GM21360 (cell line): ENCODE results near the gene PARD3.

Experiments used
- ATAC-seq: cut with Tn5 transposase; IDR thresholded peaks from one replicate; pipeline ENCODE4 v1.9.1; 2021; ENCODE audit warnings: mild to moderate bottlenecking, moderate library complexity; ENCODE audit not compliant: unreplicated experiment

PARD3 gene

DNA sequence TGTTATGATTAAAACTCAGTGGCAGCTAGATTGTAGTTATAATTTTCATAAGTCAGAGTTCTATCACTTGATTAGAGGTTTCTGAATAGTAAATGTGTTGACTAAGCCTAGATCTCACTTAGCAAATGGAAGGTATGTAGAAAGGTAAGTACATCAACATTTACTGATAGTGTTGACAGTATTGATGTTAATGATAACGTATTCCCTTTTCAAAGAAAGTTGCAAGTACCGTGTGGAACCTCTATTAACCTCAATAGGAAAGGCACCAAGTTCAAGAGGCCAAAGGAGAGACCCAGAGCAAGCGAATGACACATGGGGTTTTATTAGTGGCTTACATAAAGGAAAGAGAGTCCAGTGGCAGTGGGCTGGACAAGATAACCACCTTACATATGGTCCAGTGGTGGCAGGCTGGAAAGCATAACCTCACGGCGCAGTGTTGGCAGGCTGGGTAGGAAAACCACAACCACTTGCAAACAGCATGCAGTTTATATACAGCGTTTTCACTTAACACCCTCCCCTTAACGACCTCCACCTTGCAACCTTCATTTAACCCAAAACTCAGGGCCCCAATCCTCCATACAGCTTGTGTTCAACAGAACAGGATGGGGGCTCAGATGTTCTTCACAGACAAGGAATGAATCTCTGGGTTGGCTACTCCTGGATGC lies 611.0 kb downstream of the PARD3 start:
- ATAC-seq: no peak

- ATAC-seq: no peak
These were observed 614.7 kb downstream of the PARD3 start for GRCh38 chr10:34200355-34200901.

DNA sequence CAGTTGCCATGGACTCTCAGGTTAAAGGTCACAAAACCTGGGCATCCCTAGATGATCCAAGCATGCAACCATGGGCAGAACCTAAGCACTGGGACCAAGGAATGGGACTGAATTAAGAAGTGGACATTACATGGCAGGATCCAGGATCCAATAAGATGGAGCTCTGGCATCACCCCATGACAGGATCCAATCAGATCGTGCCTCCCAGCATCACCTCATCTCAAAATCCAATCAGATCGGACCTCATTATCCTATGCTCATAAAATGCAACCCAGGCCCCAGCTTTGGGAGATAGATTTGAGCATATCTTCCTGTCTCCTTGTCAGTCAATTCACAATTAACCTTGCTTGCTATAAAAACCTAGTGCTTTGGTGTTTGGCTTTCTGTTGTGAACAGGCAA lies 616.1 kb downstream of the PARD3 start:
- no peak for ATAC-seq

GRCh38 chr10:34196058-34196433 lies 619.0 kb downstream of the PARD3 start:
- no peak for ATAC-seq

GRCh38 chr10:34195364-34196057 lies 619.6 kb downstream of the PARD3 start:
- ATAC-seq: no peak

DNA sequence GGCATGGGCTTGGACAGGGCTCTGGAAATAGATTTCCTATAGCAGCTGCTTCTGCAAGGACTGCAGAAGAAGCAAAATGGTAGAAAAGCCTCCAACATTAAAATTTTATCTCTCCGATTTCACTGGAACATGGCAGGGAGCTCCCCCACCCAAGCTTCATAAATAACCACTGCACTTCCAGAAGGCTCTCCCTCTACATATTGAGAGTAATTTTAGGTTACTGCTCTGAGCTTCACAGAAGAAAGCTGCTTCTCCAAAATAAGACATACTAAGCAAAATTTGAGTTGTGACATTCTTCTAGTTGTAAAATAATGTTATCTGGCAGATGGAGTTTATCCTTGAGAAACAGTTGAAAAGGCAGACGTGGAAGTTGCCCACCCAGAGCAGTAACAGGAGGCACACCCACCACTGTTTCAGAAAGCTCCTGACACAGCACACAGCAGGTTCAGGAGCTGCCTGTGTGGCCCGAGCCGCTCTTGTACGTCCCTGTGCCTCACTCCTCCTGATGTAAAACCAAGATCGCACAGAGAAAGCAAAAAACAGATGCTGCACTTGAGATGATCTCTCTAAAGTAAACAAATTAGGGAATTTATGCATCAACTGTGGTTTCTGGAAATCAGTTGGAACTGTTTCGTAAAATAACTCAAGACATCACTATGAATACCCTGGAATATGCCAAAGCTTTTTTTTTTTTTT lies 621.0 kb downstream of the PARD3 start:
- no peak for ATAC-seq

GRCh38 chr10:34192646-34193045 lies 622.5 kb downstream of the PARD3 start:
- no peak for ATAC-seq

GRCh38 chr10:34191406-34191805 lies 623.7 kb downstream of the PARD3 start:
- ATAC-seq: no peak

- ATAC-seq: no peak
These were observed 624.5 kb downstream of the PARD3 start for GRCh38 chr10:34190580-34190979.

DNA sequence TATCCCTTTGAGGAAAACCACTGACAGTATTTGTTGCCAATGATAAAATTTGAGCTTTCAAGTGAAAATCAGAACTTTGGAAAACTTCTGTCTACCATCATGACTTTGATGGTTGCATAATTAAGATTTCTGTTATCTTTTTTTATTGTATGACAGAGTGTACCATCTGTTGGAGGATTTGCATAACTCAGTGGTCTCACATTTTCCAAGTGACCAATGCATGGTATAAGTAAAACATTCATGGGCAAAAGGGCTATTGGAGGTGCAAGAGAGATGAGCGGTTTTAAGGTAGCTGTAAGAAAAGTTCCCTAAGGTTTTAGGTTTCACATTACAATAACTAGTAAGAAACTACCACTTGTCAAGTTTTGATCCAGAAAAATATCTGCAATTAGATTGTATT lies 625.3 kb downstream of the PARD3 start:
- no peak for ATAC-seq

DNA sequence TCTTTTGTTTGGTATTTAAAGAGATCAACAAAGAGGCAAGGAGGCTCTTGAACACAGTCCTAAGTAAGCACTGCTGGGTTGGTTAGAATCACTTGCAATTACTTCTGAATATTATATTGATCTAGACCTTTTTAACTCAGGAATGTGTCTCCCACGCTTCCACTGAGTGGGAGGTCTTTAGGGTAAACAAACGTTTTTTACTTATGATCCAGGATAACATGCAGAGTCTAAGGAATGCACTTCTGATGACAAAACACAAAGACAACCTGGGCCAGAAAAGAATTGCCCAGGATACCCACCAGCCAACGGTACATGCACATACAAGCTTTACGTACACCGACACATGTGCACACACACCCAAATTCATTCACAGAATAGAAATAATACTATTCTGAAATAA lies 626.9 kb downstream of the PARD3 start:
- no peak for ATAC-seq

GRCh38 chr10:34187201-34187600 lies 627.9 kb downstream of the PARD3 start:
- ATAC-seq: no peak

DNA sequence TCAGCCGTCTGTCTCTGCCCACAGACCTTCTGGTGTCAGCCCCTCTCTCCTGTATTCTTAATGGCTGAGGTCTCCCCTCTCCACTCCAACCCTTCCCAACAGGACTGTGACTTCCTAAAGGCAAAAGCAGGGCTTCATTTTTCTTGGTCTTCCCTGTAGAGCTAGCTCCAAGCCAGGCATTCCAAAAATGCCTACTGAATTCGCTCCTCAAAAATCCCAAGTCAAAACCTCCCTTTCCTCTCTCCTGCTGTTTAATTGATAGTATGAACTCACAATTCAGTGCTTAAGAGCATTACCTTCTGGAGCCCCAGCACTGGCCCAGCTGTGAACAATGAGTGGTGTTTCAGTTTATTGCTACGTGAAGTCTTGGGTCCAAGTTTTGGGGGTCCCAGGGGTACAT lies 628.4 kb downstream of the PARD3 start:
- no peak for ATAC-seq

- no peak for ATAC-seq
These were observed 629.1 kb downstream of the PARD3 start for GRCh38 chr10:34185998-34186397.

GRCh38 chr10:34184939-34185386 lies 630.1 kb downstream of the PARD3 start:
- ATAC-seq: no peak

GRCh38 chr10:34184397-34184796 lies 630.7 kb downstream of the PARD3 start:
- ATAC-seq: no peak

- ATAC-seq: no peak
These were observed 631.9 kb downstream of the PARD3 start for GRCh38 chr10:34183016-34183796.

- no peak for ATAC-seq
These were observed 633.4 kb downstream of the PARD3 start for GRCh38 chr10:34181553-34182300.

GRCh38 chr10:34180749-34181148 lies 634.3 kb downstream of the PARD3 start:
- ATAC-seq: no peak

DNA sequence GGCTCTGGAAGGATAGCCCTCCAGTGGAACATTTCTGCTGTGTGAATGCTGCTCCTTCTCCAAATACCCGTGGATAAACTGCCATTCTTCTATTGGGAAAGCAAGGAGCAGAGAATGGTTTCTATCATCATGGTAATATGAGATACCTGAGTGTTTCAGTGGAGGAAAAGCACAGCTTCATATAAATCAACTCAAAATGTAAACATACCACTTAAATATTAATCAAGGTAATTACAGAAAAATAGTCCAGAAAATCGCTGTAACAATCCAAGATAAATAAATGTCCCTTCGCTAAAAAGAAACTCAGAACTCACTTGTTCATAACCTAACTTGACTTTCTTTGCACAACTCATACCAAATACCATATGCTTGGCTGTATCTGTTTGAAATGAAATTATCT lies 635.8 kb downstream of the PARD3 start:
- no peak for ATAC-seq
